Ishikawa (cell line): Measurements from ENCODE around the gene C2CD2.

Experiments used
- CEBPB ChIP-seq: IDR thresholded peaks from 2 replicates; pipeline ENCODE4 v1.6.1; 2012
- CREB1 ChIP-seq: IDR thresholded peaks from 2 replicates; pipeline ENCODE4 v1.6.1; 2012; ENCODE audit warnings: low read depth
- EGR1 ChIP-seq: IDR thresholded peaks from 2 replicates; pipeline ENCODE4 v1.6.1; 2012
- EP300 ChIP-seq: IDR thresholded peaks from 2 replicates; pipeline ENCODE4 v1.6.1; 2012; ENCODE audit warnings: borderline replicate concordance
- FOXM1 ChIP-seq: IDR thresholded peaks from 2 replicates; pipeline ENCODE4 v1.6.1; 2012; ENCODE audit warnings: low read depth, borderline replicate concordance
- MAX ChIP-seq: IDR thresholded peaks from 2 replicates; pipeline ENCODE4 v1.6.1; 2012
- NFIC ChIP-seq: IDR thresholded peaks from 2 replicates; pipeline ENCODE4 v1.6.1; 2012
- RAD21 ChIP-seq: IDR thresholded peaks from 2 replicates; pipeline ENCODE4 v1.6.1; 2012; ENCODE audit warnings: low read depth
- REST ChIP-seq: IDR thresholded peaks from 2 replicates; pipeline ENCODE4 v1.6.1; 2012; ENCODE audit warnings: low read depth, mild to moderate bottlenecking
- TAF1 ChIP-seq: IDR thresholded peaks from 2 replicates; pipeline ENCODE4 v1.6.1; 2012; ENCODE audit warnings: low read depth, mild to moderate bottlenecking
- TCF12 ChIP-seq: IDR thresholded peaks from 2 replicates; pipeline ENCODE4 v1.6.1; 2012; ENCODE audit warnings: low read depth
- TEAD4 ChIP-seq: IDR thresholded peaks from 2 replicates; pipeline ENCODE4 v1.6.1; 2012
- USF1 ChIP-seq: IDR thresholded peaks from 2 replicates; pipeline ENCODE4 v1.6.1; 2012
- YY1 ChIP-seq: IDR thresholded peaks from 2 replicates; pipeline ENCODE4 v1.6.1; 2012; ENCODE audit warnings: low read depth
- ZBTB7A ChIP-seq: IDR thresholded peaks from 2 replicates; pipeline ENCODE4 v1.6.1; 2012; ENCODE audit warnings: low read depth

C2CD2 gene

GRCh38 chr21:41859297-41859980, 94.4 kb downstream of the C2CD2 start:
- no peak for TF ChIP-seq TAF1

- TF ChIP-seq MAX (no peak), CEBPB (no peak), TAF1 (no peak)
These were observed 95.1 kb downstream of the C2CD2 start for GRCh38 chr21:41858466-41859296.

GRCh38 chr21:41857771-41858300, 96.0 kb downstream of the C2CD2 start:
- TF ChIP-seq CREB1 (no peak), YY1 (no peak), RAD21 (no peak), CEBPB (no peak), EP300 (no peak), TAF1 (no peak), EGR1 (no peak), MAX (no peak), USF1 (no peak), NFIC (no peak), FOXM1 (no peak), TEAD4 (no peak), REST (no peak), ZBTB7A (no peak), TCF12 (no peak)

- TF ChIP-seq NFIC: no peak
- TF ChIP-seq TEAD4: no peak
- no peak for TF ChIP-seq EGR1
- no peak for TF ChIP-seq TAF1
- no peak for TF ChIP-seq USF1
- no peak for TF ChIP-seq RAD21
- TF ChIP-seq EP300: no peak
- TF ChIP-seq MAX: no peak
- no peak for TF ChIP-seq ZBTB7A
- TF ChIP-seq YY1: no peak
- TF ChIP-seq CEBPB: no peak
- no peak for TF ChIP-seq FOXM1
- no peak for TF ChIP-seq REST
- TF ChIP-seq CREB1: no peak
- no peak for TF ChIP-seq TCF12
These were observed 97.2 kb downstream of the C2CD2 start for GRCh38 chr21:41856572-41856971.

GRCh38 chr21:41854426-41854995, 99.3 kb downstream of the C2CD2 start:
- TF ChIP-seq FOXM1: no peak
- TF ChIP-seq CREB1: no peak
- TF ChIP-seq EP300: no peak
- no peak for TF ChIP-seq YY1
- TF ChIP-seq TAF1: no peak
